Testis (tissue), 2 donors: Measurements from ENCODE around the gene UNC13D.

Source experiments
- CTCF ChIP-seq, 3 experiments: fragments of 450-650 bp in 2 of 3; fragments of 200-600 bp in 1 of 3; sonication (generic) in 1 of 3; IDR thresholded peaks; one replicate each; pipeline ENCODE4 v1.5.1; 2016 to 2019; ENCODE audit warnings: antibody characterized with exemption in 3 of 3, mild to moderate bottlenecking in 2 of 3, moderate library complexity in 1 of 3
- POLR2A ChIP-seq: fragments of 450-650 bp; IDR thresholded peaks from one replicate; pipeline ENCODE4 v1.6.1; 2017; ENCODE audit warnings: antibody characterized with exemption, mild to moderate bottlenecking, moderate library complexity

DNA sequence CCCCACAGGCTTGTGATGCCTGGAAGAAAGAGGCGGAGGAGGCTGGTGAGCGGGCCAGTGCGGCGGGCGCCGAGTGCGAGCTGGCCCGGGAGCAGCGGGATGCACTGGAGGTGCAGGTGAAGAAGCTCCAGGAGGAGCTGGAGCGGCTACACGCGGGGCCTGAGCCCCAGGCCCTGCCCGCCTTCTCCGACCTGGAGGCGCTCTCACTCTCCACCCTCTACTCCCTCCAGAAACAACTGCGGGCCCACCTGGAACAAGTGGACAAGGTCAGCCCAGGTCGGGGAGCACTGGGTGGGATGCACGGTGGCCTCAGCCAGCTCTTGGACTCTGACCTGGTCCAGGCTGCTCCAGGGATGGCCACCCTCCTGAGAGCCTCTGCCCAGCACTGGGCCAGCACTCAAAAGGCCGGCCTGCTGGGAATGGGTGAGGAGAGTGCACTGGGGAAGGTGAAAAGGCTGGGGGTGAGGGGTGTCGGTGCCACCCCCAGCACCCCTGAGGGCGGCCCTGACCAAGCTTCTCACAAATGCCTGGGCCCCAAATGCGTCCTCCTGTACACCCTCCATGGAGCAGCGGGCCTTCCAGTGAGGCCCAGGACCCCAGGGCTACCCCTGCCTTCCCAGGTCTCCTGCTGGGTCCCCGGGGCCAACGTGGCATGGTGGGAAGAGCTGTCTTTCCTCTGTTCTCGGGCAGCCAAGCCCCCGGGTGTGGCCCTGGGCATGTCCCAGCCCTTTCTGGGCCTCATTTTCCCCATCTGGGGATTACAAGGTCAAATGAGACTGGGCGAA lies 20.8 kb downstream of the UNC13D start:
- TF ChIP-seq CTCF (IDR thresholded peaks at IDR 0.05), result no peak
- TF ChIP-seq POLR2A, result no peak
